Loucy (cell line): Measurements from ENCODE around the gene RNF13.

Experiments used
- H2AFZ ChIP-seq: fragments of 200-600 bp; sonication (generic); 2 replicates; pipeline ENCODE4 v1.6.0; 2016; ENCODE audit warnings: antibody characterized with exemption, mild to moderate bottlenecking, low read length, moderate library complexity
- H3F3A ChIP-seq: fragments of 200-600 bp; 2 replicates; pipeline ENCODE4 v1.6.0; 2016; ENCODE audit warnings: antibody characterized with exemption, low read depth, mild to moderate bottlenecking
- H3K27me3 ChIP-seq: fragments of 200-600 bp; sonication (generic); 2 replicates; pipeline ENCODE4 v1.6.1; 2014; ENCODE audit warnings: low read length, mild to moderate bottlenecking; ENCODE audit not compliant: insufficient read depth, poor library complexity, severe bottlenecking
- H3K36me3 ChIP-seq: fragments of 200-600 bp; sonication (generic); 2 replicates; pipeline ENCODE4 v1.6.1; 2016; ENCODE audit warnings: low read length; ENCODE audit not compliant: insufficient read depth
- H3K4me1 ChIP-seq: fragments of 200-600 bp; sonication (generic); 2 replicates; pipeline ENCODE4 v1.5.1; 2014; ENCODE audit warnings: low read length, mild to moderate bottlenecking; ENCODE audit not compliant: insufficient read depth, poor library complexity, severe bottlenecking
- H3K4me2 ChIP-seq: fragments of 200-600 bp; sonication (generic); 2 replicates; pipeline ENCODE4 v1.6.0; 2014; ENCODE audit warnings: antibody characterized with exemption, low read length, low read depth, mild to moderate bottlenecking; ENCODE audit not compliant: poor library complexity, severe bottlenecking
- H3K4me3 ChIP-seq: fragments of 200-600 bp; sonication (generic); 2 replicates; pipeline ENCODE4 v1.5.1; 2014; ENCODE audit warnings: low read length, mild to moderate bottlenecking, mixed read lengths; ENCODE audit not compliant: poor library complexity, severe bottlenecking
- H3K79me2 ChIP-seq: fragments of 200-600 bp; sonication (generic); 2 replicates; pipeline ENCODE4 v1.6.1; 2014; ENCODE audit warnings: low read length; ENCODE audit not compliant: insufficient read depth
- H3K9ac ChIP-seq: fragments of 200-600 bp; sonication (generic); 2 replicates; pipeline ENCODE4 v1.6.0; 2014; ENCODE audit warnings: mild to moderate bottlenecking, low read depth, low read length, moderate library complexity; ENCODE audit not compliant: poor library complexity, severe bottlenecking
- H3K9me2 ChIP-seq: fragments of 200-600 bp; sonication (generic); replicated peaks from 2 replicates; pipeline ENCODE4 v1.6.1; 2016; ENCODE audit warnings: low read depth, low read length, mixed read lengths
- H3K9me3 ChIP-seq: fragments of 200-600 bp; sonication (generic); 2 replicates; pipeline ENCODE4 v1.6.1; 2014; ENCODE audit warnings: mild to moderate bottlenecking, antibody characterized with exemption, low read length, low read depth; ENCODE audit not compliant: insufficient read depth
- H4K20me1 ChIP-seq: fragments of 200-600 bp; sonication (generic); 2 replicates; pipeline ENCODE4 v1.6.0; 2014; ENCODE audit warnings: antibody characterized with exemption, low read length, mild to moderate bottlenecking; ENCODE audit not compliant: insufficient read depth, poor library complexity, severe bottlenecking
- CTCF ChIP-seq: fragments of 200-600 bp; sonication (generic); conservative IDR thresholded peaks from 2 replicates; pipeline ENCODE4 v1.5.1; 2014; ENCODE audit warnings: mild to moderate bottlenecking, antibody characterized with exemption, low read length
- EZH2phosphoT487 ChIP-seq: fragments of 200-600 bp; IDR thresholded peaks from 2 replicates; pipeline ENCODE4 v1.6.1; 2018; ENCODE audit warnings: antibody characterized with exemption, mild to moderate bottlenecking, moderate library complexity, borderline replicate concordance

RNF13 gene

GRCh38 chr3:149957361-149958125 lies 144.5 kb downstream of the RNF13 start:
- no peaks in the 10 kb centered on the region for H3K9me3 ChIP-seq
- H3K4me2 ChIP-seq = no peak overlapping the region
- no peak for TF ChIP-seq EZH2phosphoT487
- TF ChIP-seq CTCF = no peak
- no peaks in the 10 kb centered on the region for H3K36me3 ChIP-seq
- no peak overlapping the region for H3K4me3 ChIP-seq
- no peaks in the 10 kb centered on the region for H4K20me1 ChIP-seq
- H3F3A ChIP-seq = no peaks in the 10 kb centered on the region
- no peaks in the 10 kb centered on the region for H3K27me3 ChIP-seq
- peaks cover 9% of the 10 kb centered on the region for H3K4me1 ChIP-seq
- H3K9me2 ChIP-seq = no peaks in the 10 kb centered on the region
- no peak overlapping the region for H3K9ac ChIP-seq
- H3K79me2 ChIP-seq = no peaks in the 10 kb centered on the region; the same call in 1 of the 2 replicates
- no peak overlapping the region for H2AFZ ChIP-seq

GRCh38 chr3:149958171-149958796 lies 145.3 kb downstream of the RNF13 start:
- Histone ChIP-seq H3K9ac (no peak overlapping the region), H3K36me3 (peaks cover 4% of the 10 kb centered on the region; the same call in 1 of the 2 replicates), H3K27me3 (no peaks in the 10 kb centered on the region), H2AFZ (no peak overlapping the region), H3K4me1 (peaks cover 9% of the 10 kb centered on the region), H3K9me3 (no peaks in the 10 kb centered on the region), H3K79me2 (no peaks in the 10 kb centered on the region; the same call in 1 of the 2 replicates), H3K9me2 (no peaks in the 10 kb centered on the region), H3K4me3 (no peak overlapping the region), H4K20me1 (no peaks in the 10 kb centered on the region), H3K4me2 (no peak overlapping the region), H3F3A (no peaks in the 10 kb centered on the region)
- TF ChIP-seq EZH2phosphoT487 (no peak), CTCF (no peak)

- peaks cover 8% of the 10 kb centered on the region for H3K4me1 ChIP-seq
- no peak overlapping the region for H3K9ac ChIP-seq
- H4K20me1 ChIP-seq = no peaks in the 10 kb centered on the region
- no peaks in the 10 kb centered on the region; the same call in 1 of the 2 replicates for H3K79me2 ChIP-seq
- H3K9me2 ChIP-seq = no peaks in the 10 kb centered on the region
- no peak for TF ChIP-seq EZH2phosphoT487
- TF ChIP-seq CTCF = no peak
- H3K36me3 ChIP-seq = peaks cover 4% of the 10 kb centered on the region; the same call in 1 of the 2 replicates
- no peaks in the 10 kb centered on the region for H3K9me3 ChIP-seq
- no peak overlapping the region for H3K4me3 ChIP-seq
- H3F3A ChIP-seq = no peaks in the 10 kb centered on the region
- H2AFZ ChIP-seq = no peak overlapping the region
- no peaks in the 10 kb centered on the region for H3K27me3 ChIP-seq
- H3K4me2 ChIP-seq = no peak overlapping the region
Measured at GRCh38 chr3:149959443-149959842, 146.4 kb downstream of the RNF13 start.
